Measurements from ENCODE around the gene TOP1. TPM values are rescaled to one million over a fixed set of nuclear protein-coding genes. Genes with fewer than 3 reads are reported as not detected.

TOP1 gene
- total and polyA plus RNA-seq, 9 of the 15 experiments (the other 6 are each of a cell fraction or from before 2014, with no cell fraction given): 26.4 to 127 (median 39.6) TPM

DNA sequence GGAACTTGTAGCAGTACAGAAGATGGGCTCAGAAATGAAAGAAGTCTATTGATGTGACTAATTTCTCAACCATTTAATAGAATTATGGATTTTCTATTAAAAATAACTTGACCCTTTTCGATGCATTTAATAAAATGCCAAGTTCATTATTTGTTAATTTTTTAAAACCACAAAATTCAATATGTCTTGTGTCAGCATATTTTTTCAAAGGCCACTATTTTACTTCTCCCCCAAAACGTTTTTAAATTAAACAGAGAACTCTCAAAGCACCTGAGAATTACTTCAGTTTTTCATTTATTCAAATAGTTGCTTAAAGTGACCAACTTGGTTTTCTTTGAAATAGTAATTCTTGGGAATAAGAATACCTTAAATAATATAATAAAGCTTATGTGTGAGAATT lies 8.6 kb downstream of the TOP1 start:
- Histone ChIP-seq H3K9me3 (replicated peaks; ENCODE audit: control insufficient read depth, insufficient read depth, low read depth, low read length) (no peaks in the 10 kb centered on the region), H3K27me3 (ENCODE audit: control insufficient read depth in 2 of 2, insufficient read depth in 2 of 2, low read length in 2 of 2) (no peaks in the 10 kb centered on the region), H2AFZ (ENCODE audit: low read depth, low read length) (no peak overlapping the region), H4K20me1 (replicated peaks; ENCODE audit: control insufficient read depth, insufficient read depth, low read length) (peaks cover 7% of the 10 kb centered on the region; the same call in 1 of the 2 replicates), H3K27ac (ENCODE audit: extremely low read depth, low read depth, low read length) (no peak overlapping the region), H3K4me3 (no peak overlapping the region), H3K79me2 (ENCODE audit: control insufficient read depth, insufficient read depth, low read length) (peaks cover 98% of the 10 kb centered on the region), H3K4me1 (replicated peaks in 1 of 2; ENCODE audit: control insufficient read depth in 2 of 2, insufficient read depth in 2 of 2, low read length in 2 of 2) (peaks cover 9 to 33% of the 10 kb centered on the region in 2 experiments), H3K9ac (ENCODE audit: insufficient read depth in 1 of 2, low read depth in 2 of 2, low read length in 2 of 2) (no peak overlapping the region), H3K4me2 (ENCODE audit: insufficient read depth, low read length) (no peak overlapping the region), H3K9me1 (ENCODE audit: control insufficient read depth, insufficient read depth, low read length) (no peaks in the 10 kb centered on the region), H3K36me3 (ENCODE audit: control insufficient read depth, insufficient read depth, low read length) (peaks cover 58% of the 10 kb centered on the region; the same call in 2 of the 3 replicates)
- ATAC-seq (no peak), DNase-seq (ENCODE audit: extremely low read depth in 1 of 4, low spot score in 3 of 4) (no peak), FAIRE-seq (no peak)
- in situ Hi-C loops (cut with MboI): no loop called here
- TF ChIP-seq, protein P1, sequence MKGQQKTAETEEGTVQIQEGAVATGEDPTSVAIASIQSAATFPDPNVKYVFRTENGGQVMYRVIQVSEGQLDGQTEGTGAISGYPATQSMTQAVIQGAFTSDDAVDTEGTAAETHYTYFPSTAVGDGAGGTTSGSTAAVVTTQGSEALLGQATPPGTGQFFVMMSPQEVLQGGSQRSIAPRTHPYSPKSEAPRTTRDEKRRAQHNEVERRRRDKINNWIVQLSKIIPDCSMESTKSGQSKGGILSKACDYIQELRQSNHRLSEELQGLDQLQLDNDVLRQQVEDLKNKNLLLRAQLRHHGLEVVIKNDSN (CRISPR knock-in tag; IDR thresholded peaks at IDR 0.05): no peak
- peak; percentile 91 for TF ChIP-seq ZNF316 (IDR thresholded peaks at IDR 0.05)
- TF ChIP-seq HMGN3 (IDR thresholded peaks at IDR 0.05; ENCODE audit: borderline replicate concordance, extremely low read depth, insufficient read length, low read depth, low read length): no peak
- peak; percentile 75 for TF ChIP-seq C11orf30 (IDR thresholded peaks at IDR 0.05; ENCODE audit: low read depth)
- TF ChIP-seq HOXB6 (CRISPR knock-in tag; IDR thresholded peaks at IDR 0.05; ENCODE audit: borderline replicate concordance): no peak
- TF ChIP-seq MAFF (IDR thresholded peaks at IDR 0.05; ENCODE audit: low read length): peak; percentile 77
- peak; percentile 76 for TF ChIP-seq MAFK (IDR thresholded peaks at IDR 0.05; ENCODE audit: low read length)
- peak; percentile 45 for TF ChIP-seq MAFG (tag; conservative IDR thresholded peaks at IDR 0.05)
- BruUV-seq (replicated peaks): no TSS peak
- ChIA-PET POLR2A (interaction anchor here (1.1 to 1.2 kb wide), 2 partner anchors 13 to 50 kb away, joined by 3 read pairs; no protein-coding TSS in a partner anchor), CTCF (ENCODE audit: low intra/inter-chr PET ratio) (no interaction called here)
- intact Hi-C loops (cut with micrococcal nuclease): no loop called here
- WGBS (ENCODE audit: insufficient coverage, low coverage, missing lambda C conversion rate): 52% methylated on average over 2 of the region's 2 CpGs
